ENCODE results near the gene ABCD4. TPM values are rescaled to one million over a fixed set of nuclear protein-coding genes. Genes with fewer than 3 reads are reported as not detected.
"Not testable (repeated sequence)": the region's sequence is repeated elsewhere in the genome, so short reads cannot be mapped to it uniquely, and the experiment has no call there.

ABCD4 gene
- total RNA-seq, 2 donors from 2014 or later, result 17.0 to 18.1 TPM

- Histone ChIP-seq H3K9me3 (no peaks in the 10 kb centered on the region), H3K4me3 (no peak within 1 kb of the TSS), H3K4me1 (no peaks in the 10 kb centered on the region), H3K27me3 (no peaks in the 10 kb centered on the region), H3K36me3 (no peaks in the 10 kb centered on the region), H3K27ac (no peak within 1 kb of the TSS)
- TF ChIP-seq, protein P1, sequence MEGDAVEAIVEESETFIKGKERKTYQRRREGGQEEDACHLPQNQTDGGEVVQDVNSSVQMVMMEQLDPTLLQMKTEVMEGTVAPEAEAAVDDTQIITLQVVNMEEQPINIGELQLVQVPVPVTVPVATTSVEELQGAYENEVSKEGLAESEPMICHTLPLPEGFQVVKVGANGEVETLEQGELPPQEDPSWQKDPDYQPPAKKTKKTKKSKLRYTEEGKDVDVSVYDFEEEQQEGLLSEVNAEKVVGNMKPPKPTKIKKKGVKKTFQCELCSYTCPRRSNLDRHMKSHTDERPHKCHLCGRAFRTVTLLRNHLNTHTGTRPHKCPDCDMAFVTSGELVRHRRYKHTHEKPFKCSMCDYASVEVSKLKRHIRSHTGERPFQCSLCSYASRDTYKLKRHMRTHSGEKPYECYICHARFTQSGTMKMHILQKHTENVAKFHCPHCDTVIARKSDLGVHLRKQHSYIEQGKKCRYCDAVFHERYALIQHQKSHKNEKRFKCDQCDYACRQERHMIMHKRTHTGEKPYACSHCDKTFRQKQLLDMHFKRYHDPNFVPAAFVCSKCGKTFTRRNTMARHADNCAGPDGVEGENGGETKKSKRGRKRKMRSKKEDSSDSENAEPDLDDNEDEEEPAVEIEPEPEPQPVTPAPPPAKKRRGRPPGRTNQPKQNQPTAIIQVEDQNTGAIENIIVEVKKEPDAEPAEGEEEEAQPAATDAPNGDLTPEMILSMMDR (IDR thresholded peaks at IDR 0.05), result no peak
- no peak for DNase-seq (ENCODE audit: low spot score)
Measured at GRCh38 chr14:74348241-74348734, 45.6 kb upstream of the ABCD4 start, which contains the start of gene VRTN. VRTN (plus strand) TSS chr14:74348471; CDS start chr14:74356784, 8,313 bp downstream.

- Histone ChIP-seq H3K27ac (no peak overlapping the region), H3K4me3 (no peak overlapping the region), H3K4me1 (no peaks in the 10 kb centered on the region), H3K27me3 (no peaks in the 10 kb centered on the region), H3K9me3 (no peaks in the 10 kb centered on the region), H3K36me3 (no peaks in the 10 kb centered on the region)
- DNase-seq (ENCODE audit: low spot score), result no peak
- TF ChIP-seq, protein P1 (IDR thresholded peaks at IDR 0.05), result no peak
Measured at GRCh38 chr14:74347795-74348100, 45.0 kb upstream of the ABCD4 start.

DNA sequence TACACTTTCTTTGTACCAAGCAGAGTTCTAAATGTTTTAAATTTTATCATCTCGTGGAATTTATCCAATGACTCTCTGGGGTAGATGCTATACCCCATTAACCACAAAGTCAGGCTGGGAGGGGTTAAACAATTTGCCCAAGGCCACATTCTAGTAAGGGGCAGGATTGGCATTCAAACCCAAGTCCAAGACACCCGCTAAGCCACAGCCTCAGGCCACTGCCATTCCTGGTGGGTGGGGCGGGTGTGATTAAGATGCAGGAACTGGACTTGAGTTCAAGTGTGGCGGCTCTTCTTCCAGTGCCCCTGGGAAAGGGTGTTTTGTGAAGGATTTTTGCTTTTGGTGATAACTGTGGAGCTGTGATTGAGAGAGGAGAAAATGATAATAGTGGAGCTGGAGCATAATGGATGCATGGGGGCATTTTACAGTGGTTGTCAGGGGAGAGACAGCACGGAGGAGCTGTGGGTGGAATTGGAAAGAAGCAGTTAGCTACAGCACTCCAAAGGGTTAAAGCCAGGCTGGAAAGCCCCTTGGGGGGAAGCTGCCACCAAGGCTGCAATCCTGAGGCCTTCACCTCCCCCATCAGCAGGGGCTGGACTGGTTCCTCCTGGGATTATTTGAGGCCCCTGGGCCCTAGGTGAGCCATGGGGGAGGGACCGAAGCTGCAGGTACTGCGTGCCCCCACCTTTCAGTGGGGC lies 44.5 kb upstream of the ABCD4 start:
- Histone ChIP-seq H3K36me3 (no peaks in the 10 kb centered on the region), H3K4me3 (no peak overlapping the region), H3K27me3 (no peaks in the 10 kb centered on the region), H3K9me3 (no peaks in the 10 kb centered on the region), H3K27ac (no peak overlapping the region), H3K4me1 (no peaks in the 10 kb centered on the region)
- TF ChIP-seq, protein P1 (IDR thresholded peaks at IDR 0.05), result no peak
- no peak for DNase-seq (ENCODE audit: low spot score)

GRCh38 chr14:74346341-74346740 lies 43.6 kb upstream of the ABCD4 start:
- no peaks in the 10 kb centered on the region for H3K27me3 ChIP-seq
- H3K9me3 ChIP-seq, result no peaks in the 10 kb centered on the region
- no peak overlapping the region for H3K4me3 ChIP-seq
- H3K36me3 ChIP-seq, result no peaks in the 10 kb centered on the region
- H3K27ac ChIP-seq, result no peak overlapping the region
- no peak for DNase-seq (ENCODE audit: low spot score)
- no peaks in the 10 kb centered on the region for H3K4me1 ChIP-seq
- TF ChIP-seq, protein P1 (IDR thresholded peaks at IDR 0.05), result no peak

GRCh38 chr14:74333909-74334308 lies 31.2 kb upstream of the ABCD4 start:
- Histone ChIP-seq H3K4me1 (no peaks in the 10 kb centered on the region), H3K27ac (no peak overlapping the region), H3K4me3 (no peak overlapping the region), H3K36me3 (no peaks in the 10 kb centered on the region), H3K27me3 (no peaks in the 10 kb centered on the region), H3K9me3 (no peaks in the 10 kb centered on the region)
- DNase-seq (ENCODE audit: low spot score), result no peak
- TF ChIP-seq, protein P1 (IDR thresholded peaks at IDR 0.05), result no peak

GRCh38 chr14:74329950-74330552 lies 27.3 kb upstream of the ABCD4 start:
- H3K36me3 ChIP-seq, H3K27me3 ChIP-seq: not testable (repeated sequence)

More at GRCh38 chr14:74329950-74330552, 27.3 kb upstream of the ABCD4 start:
- H3K4me1 ChIP-seq; H3K4me3 ChIP-seq; H3K9me3 ChIP-seq; H3K27ac ChIP-seq; DNase-seq (ENCODE audit: low spot score): not testable (repeated sequence)
